ENCODE results near the gene CELA2B.
A peak's percentile ranks its signal among the peaks of the same experiment; 100 is the strongest.
"Not testable (repeated sequence)": the region's sequence is repeated elsewhere in the genome, so short reads cannot be mapped to it uniquely, and the experiment has no call there.

CELA2B gene

DNA sequence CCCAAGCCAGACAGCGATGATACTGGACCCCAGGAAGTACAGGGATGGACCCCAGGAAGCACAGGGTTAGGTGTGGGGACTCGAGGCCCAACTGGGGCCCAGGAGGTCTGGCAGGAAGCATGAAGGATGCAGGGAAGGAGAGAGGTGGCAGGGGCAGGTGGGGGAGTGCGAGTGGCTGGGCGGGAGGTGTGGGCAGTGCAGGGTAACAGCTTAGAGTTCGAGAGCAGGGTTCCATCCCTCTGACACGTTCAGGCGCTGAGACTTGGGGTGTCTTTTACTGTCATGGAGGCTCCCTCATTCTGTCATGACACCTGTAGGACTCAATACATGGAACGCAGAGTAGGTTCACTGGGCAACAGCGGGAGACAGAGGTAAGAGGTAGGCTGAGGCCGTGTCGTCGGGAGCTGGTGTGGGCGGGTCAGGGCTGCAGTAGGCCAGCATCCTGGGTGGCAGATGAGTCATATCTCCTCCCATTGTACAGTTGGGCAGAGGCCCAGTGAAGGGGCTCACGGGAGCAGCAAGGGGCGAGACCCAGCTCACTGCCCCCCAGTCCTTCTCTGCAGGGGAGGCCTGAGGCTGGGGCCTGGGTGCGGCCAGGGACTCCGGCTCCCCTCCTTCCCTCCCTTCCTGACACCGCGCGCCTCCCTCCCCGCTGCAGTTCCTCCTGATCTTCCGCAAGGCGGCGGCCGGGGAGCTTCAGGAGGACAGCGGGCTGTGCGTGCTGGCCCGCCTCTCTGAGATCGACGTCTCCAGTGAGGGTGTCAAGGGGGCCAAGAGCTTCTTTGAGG is 49.2 kb upstream of the CELA2B start (continued):
- TF ChIP-seq, protein P1, sequence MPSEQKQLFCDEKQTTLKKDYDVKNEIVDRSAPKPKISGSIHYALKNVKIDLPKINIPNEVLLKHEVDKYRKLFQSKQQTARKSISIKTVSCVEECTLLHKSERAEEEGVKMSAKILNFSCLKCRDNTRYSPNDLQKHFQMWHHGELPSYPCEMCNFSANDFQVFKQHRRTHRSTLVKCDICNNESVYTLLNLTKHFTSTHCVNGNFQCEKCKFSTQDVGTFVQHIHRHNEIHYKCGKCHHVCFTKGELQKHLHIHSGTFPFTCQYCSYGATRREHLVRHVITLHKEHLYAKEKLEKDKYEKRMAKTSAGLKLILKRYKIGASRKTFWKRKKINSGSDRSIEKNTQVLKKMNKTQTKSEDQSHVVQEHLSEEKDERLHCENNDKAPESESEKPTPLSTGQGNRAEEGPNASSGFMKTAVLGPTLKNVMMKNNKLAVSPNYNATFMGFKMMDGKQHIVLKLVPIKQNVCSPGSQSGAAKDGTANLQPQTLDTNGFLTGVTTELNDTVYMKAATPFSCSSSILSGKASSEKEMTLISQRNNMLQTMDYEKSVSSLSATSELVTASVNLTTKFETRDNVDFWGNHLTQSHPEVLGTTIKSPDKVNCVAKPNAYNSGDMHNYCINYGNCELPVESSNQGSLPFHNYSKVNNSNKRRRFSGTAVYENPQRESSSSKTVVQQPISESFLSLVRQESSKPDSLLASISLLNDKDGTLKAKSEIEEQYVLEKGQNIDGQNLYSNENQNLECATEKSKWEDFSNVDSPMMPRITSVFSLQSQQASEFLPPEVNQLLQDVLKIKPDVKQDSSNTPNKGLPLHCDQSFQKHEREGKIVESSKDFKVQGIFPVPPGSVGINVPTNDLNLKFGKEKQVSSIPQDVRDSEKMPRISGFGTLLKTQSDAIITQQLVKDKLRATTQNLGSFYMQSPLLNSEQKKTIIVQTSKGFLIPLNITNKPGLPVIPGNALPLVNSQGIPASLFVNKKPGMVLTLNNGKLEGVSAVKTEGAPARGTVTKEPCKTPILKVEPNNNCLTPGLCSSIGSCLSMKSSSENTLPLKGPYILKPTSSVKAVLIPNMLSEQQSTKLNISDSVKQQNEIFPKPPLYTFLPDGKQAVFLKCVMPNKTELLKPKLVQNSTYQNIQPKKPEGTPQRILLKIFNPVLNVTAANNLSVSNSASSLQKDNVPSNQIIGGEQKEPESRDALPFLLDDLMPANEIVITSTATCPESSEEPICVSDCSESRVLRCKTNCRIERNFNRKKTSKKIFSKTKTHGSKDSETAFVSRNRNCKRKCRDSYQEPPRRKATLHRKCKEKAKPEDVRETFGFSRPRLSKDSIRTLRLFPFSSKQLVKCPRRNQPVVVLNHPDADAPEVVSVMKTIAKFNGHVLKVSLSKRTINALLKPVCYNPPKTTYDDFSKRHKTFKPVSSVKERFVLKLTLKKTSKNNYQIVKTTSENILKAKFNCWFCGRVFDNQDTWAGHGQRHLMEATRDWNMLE (tag by site-specific recombination; conservative IDR thresholded peaks at IDR 0.05; ENCODE audit: low read depth) = no peak
- TF ChIP-seq ZNF558 (tag by site-specific recombination; IDR thresholded peaks at IDR 0.05) = no peak
- TF ChIP-seq ZNF701 (tag by site-specific recombination; IDR thresholded peaks at IDR 0.05) = no peak

DNA sequence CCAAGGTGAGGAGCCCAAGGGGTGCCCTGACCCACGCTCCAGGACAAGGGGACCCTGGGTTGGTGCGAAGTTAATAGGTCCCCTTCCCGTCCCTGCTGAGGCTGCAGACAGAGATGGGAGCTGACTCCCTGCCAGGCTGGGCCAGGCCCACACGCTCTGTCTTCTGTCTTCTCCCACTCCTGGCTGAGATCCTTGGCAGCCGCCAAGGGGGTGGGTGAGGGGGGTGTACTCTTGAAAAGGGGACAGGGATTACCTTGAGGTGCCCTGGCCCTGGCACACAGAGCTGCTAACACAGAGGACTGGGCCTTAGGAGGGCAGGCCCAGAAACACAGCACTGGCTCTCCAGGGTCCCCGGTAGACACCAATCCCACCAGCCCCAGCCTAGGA is 48.6 kb upstream of the CELA2B start:
- no peaks in the 10 kb centered on the region for H3K4me1 ChIP-seq (ENCODE audit: control insufficient read depth, insufficient read depth, low read length)
- no peaks in the 10 kb centered on the region for H3K9me3 ChIP-seq (ENCODE audit: control insufficient read depth, insufficient read depth, low read depth, low read length)
- H3K4me3 ChIP-seq (ENCODE audit: low read depth, low read length) = no peak overlapping the region
- no peak overlapping the region for H3K27ac ChIP-seq (ENCODE audit: extremely low read depth, low read depth, low read length)
- TF ChIP-seq ZNF10 (tag by site-specific recombination; IDR thresholded peaks at IDR 0.05) (peak; percentile 41; the same call in 1 of the 2 replicates), GLIS2 (tag by site-specific recombination; IDR thresholded peaks at IDR 0.05) (no peak)
- peaks cover 0 to 36% of the 10 kb centered on the region in 2 experiments; a peak in 1 of 3 replicates for H3K36me3 ChIP-seq (ENCODE audit: control insufficient read depth in 2 of 2, insufficient read depth in 1 of 2, low read length in 2 of 2)
- CTCF ChIA-PET = interaction anchor here (0.6 to 8.5 kb wide), 3 partner anchors 13 to 123 kb away, joined by 3 to 145 read pairs (median 4); no protein-coding TSS in a partner anchor
- POLR2A ChIA-PET = no interaction called here

DNA sequence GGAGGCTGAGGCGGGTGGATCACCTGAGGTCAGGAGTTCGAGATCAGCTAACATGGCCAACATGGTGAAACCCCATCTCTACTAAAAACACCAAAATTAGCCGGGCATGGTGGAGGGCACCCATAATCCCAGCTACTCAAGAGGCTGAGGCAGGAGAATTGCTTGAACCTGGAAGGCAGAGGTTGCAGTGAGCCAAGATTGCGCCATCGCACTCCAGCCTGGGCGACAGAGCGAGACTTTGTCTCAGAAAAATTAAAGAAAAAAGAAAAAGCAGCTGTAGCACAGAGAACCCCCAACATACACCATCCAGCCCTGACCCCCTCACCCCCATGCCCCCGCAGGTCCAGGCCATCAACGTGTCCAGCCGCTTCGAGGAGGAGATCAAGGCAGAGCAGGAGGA is 47.7 kb upstream of the CELA2B start:
- POLR2A ChIA-PET; H3K9me3 ChIP-seq (ENCODE audit: control insufficient read depth, insufficient read depth, low read depth, low read length); H3K4me3 ChIP-seq (ENCODE audit: low read depth, low read length); H3K27ac ChIP-seq (ENCODE audit: extremely low read depth, low read depth, low read length); H3K4me1 ChIP-seq (ENCODE audit: control insufficient read depth, insufficient read depth, low read length): not testable (repeated sequence)
- CTCF ChIA-PET = interaction anchor here (0.6 to 8.5 kb wide), 4 partner anchors 9 to 124 kb away, joined by 3 to 145 read pairs (median 3); no protein-coding TSS in a partner anchor
- peaks cover 0 to 36% of the 10 kb centered on the region in 2 experiments; a peak in 1 of 3 replicates for H3K36me3 ChIP-seq (ENCODE audit: control insufficient read depth in 2 of 2, insufficient read depth in 1 of 2, low read length in 2 of 2)

DNA sequence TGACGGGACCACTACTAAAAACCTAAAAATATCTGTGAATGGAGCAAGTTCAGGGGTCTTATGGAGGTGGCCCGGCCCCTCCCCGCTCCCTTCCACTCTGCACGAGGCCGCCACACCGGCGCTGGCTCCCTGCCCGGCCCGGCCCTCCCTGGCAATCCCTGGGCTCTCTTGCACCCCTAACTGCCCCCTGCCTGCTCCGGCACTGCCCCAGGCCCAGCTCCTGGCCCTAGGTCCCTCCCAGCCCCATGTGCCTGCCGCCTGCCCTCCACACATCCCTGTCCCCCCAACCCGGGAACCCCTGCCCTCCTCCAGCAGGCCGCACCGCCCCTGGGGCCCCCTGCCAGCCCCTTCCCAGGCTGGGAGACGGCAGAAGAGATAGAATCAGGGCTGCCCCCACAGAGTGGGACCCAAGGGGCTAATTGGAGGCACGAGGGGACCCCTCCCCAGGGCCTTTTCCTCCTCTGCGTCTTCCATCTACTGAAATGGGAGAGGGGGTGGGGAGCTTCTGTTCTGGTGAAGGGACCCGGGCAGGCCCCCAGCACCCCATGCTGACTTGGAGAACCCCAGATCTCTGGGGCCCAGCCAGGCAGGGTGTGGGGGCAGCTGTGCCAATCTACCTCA is 47.0 kb upstream of the CELA2B start:
- CTCF ChIA-PET = interaction anchor here (0.6 to 8.5 kb wide), 2 partner anchors 105 to 125 kb away, joined by 3 to 145 read pairs; no protein-coding TSS in a partner anchor
- TF ChIP-seq ZNF394 (tag by site-specific recombination; IDR thresholded peaks at IDR 0.05; ENCODE audit: borderline replicate concordance) (no peak), GLIS2 (tag by site-specific recombination; IDR thresholded peaks at IDR 0.05) (0 out of 2 replicates have a peak, but pooled peaks have one; percentile 10), ZBTB20 (tag by site-specific recombination; IDR thresholded peaks at IDR 0.05) (no peak)
- no peak overlapping the region for H3K4me3 ChIP-seq (ENCODE audit: low read depth, low read length)
- POLR2A ChIA-PET = no interaction called here
- H3K27ac ChIP-seq (ENCODE audit: extremely low read depth, low read depth, low read length) = no peak overlapping the region
- H3K36me3 ChIP-seq (ENCODE audit: control insufficient read depth in 2 of 2, insufficient read depth in 1 of 2, low read length in 2 of 2) = peaks cover 0 to 36% of the 10 kb centered on the region in 2 experiments; a peak in 1 of 3 replicates
- H3K9me3 ChIP-seq (ENCODE audit: control insufficient read depth, insufficient read depth, low read depth, low read length) = no peaks in the 10 kb centered on the region
- no peaks in the 10 kb centered on the region for H3K4me1 ChIP-seq (ENCODE audit: control insufficient read depth, insufficient read depth, low read length)

DNA sequence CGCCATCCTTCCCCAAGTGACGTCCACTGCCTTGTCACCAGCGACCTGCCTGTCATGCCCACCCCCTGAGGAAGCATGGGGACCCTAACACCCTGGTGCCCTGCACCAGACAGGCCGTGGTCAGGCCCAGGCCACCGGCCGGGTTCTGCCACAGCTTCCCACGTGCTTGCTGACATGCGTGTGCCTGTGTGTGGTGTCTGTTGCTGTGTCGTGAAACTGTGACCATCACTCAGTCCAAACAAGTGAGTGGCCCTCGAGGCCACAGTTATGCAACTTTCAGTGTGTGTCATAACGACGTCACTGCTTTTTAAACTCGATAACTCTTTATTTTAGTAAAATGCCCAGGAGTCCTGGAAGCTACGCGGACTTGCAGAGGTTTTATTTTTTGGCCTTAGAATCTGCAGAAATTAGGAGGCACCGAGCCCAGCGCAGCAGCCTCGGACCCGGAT is 46.2 kb upstream of the CELA2B start:
- CTCF ChIA-PET = interaction anchor here (0.6 to 8.5 kb wide), 3 partner anchors 12 to 310 kb away, joined by 3 to 145 read pairs (median 8); no protein-coding TSS in a partner anchor
- Histone ChIP-seq H3K36me3 (ENCODE audit: control insufficient read depth in 2 of 2, insufficient read depth in 1 of 2, low read length in 2 of 2) (peaks cover 0 to 36% of the 10 kb centered on the region in 2 experiments; a peak in 1 of 3 replicates), H3K4me3 (ENCODE audit: low read depth, low read length) (no peak overlapping the region), H3K27ac (ENCODE audit: extremely low read depth, low read depth, low read length) (no peak overlapping the region), H3K9me3 (ENCODE audit: control insufficient read depth, insufficient read depth, low read depth, low read length) (no peaks in the 10 kb centered on the region), H3K4me1 (ENCODE audit: control insufficient read depth, insufficient read depth, low read length) (no peaks in the 10 kb centered on the region)
- POLR2A ChIA-PET = no interaction called here
- TF ChIP-seq ZNF366 (tag by site-specific recombination; conservative IDR thresholded peaks at IDR 0.05) (no peak), SCRT2 (tag by site-specific recombination; IDR thresholded peaks at IDR 0.05) (0 out of 2 replicates have a peak, but pooled peaks have one; percentile 28)
- TF ChIP-seq, protein P2, sequence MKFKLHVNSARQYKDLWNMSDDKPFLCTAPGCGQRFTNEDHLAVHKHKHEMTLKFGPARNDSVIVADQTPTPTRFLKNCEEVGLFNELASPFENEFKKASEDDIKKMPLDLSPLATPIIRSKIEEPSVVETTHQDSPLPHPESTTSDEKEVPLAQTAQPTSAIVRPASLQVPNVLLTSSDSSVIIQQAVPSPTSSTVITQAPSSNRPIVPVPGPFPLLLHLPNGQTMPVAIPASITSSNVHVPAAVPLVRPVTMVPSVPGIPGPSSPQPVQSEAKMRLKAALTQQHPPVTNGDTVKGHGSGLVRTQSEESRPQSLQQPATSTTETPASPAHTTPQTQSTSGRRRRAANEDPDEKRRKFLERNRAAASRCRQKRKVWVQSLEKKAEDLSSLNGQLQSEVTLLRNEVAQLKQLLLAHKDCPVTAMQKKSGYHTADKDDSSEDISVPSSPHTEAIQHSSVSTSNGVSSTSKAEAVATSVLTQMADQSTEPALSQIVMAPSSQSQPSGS (tag by site-specific recombination; IDR thresholded peaks at IDR 0.05; ENCODE audit: low read depth) = peak; percentile 47
